Measurements from ENCODE around the gene SMAD4. TPM values are rescaled to one million over a fixed set of nuclear protein-coding genes. Genes with fewer than 3 reads are reported as not detected.
"Not testable (repeated sequence)": the region's sequence is repeated elsewhere in the genome, so short reads cannot be mapped to it uniquely, and the experiment has no call there.

SMAD4 gene
- total RNA-seq, 6 experiments from 2014 or later = 77.2 to 97.9 (median 84.0) TPM

- no peak for TF ChIP-seq CTCF (IDR thresholded peaks at IDR 0.05)
- no peaks in the 10 kb centered on the region for H3K27me3 Mint-ChIP-seq (ENCODE audit: insufficient read depth)
- peaks cover 15% of the 10 kb centered on the region for H3K9me3 Mint-ChIP-seq
These were observed 62.1 kb downstream of the SMAD4 start for GRCh38 chr18:51092117-51092516.

GRCh38 chr18:51092967-51093366 is 63.0 kb downstream of the SMAD4 start:
- not testable (repeated sequence) for H3K4me1 Mint-ChIP-seq (ENCODE audit: low read depth); H3K4me3 Mint-ChIP-seq; H3K9me3 Mint-ChIP-seq; H3K27ac Mint-ChIP-seq; DNase-seq; H3K36me3 Mint-ChIP-seq (ENCODE audit: low read depth); H3K27me3 Mint-ChIP-seq (ENCODE audit: insufficient read depth)

More at GRCh38 chr18:51092117-51092516, 62.1 kb downstream of the SMAD4 start:
- H3K4me3 Mint-ChIP-seq = no peak overlapping the region
- DNase-seq = no peak
- H3K4me1 Mint-ChIP-seq (ENCODE audit: low read depth) = no peaks in the 10 kb centered on the region
- no peak overlapping the region for H3K27ac Mint-ChIP-seq
- H3K36me3 Mint-ChIP-seq (ENCODE audit: low read depth) = peaks cover 16% of the 10 kb centered on the region

DNA sequence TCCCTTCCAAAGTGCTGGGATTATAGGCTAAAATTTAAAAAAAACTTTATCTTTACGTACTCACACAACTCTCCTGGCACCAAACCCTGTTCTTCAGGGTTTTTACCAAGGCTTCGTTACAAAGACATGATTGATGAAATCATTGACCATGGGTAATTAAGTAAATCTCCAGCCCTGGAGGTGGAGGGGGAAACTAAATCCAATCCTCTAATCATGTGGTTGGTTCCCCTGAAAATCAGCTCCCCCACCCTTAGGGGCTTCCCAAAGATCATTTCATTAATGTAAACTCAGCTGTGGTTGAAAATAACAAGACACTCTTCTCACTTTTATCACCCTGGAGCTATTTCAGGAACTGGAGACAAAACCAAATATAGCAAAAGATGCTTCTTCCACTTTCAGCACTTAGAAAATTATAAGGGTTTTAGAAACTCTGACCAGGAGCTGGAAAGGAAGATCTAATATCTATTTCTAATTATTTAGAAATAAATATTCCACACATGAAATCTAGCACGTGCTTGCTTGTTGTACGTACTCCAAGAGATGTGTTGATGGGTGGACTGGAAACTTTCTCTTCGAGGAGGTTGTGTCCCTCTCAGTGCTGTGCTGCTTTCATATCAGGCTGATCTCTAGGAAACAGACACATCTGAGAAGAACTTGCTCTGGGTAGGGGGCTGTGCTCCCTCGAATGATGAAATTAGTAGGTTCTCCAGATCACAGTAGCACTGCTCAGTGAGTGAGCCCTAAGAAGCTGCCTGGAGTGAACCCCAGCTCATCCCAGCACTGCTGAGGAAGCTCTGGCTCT is 67.2 kb downstream of the SMAD4 start:
- DNase-seq = no peak
- TF ChIP-seq CTCF (IDR thresholded peaks at IDR 0.05) = no peak
- H3K27me3 Mint-ChIP-seq (ENCODE audit: insufficient read depth) = no peaks in the 10 kb centered on the region
- H3K4me1 Mint-ChIP-seq (ENCODE audit: low read depth) = no peaks in the 10 kb centered on the region
- H3K27ac Mint-ChIP-seq = no peak overlapping the region
- no peaks in the 10 kb centered on the region; the same call in 1 of the 2 replicates for H3K9me3 Mint-ChIP-seq
- no peaks in the 10 kb centered on the region for H3K36me3 Mint-ChIP-seq (ENCODE audit: low read depth)
- H3K4me3 Mint-ChIP-seq = no peak overlapping the region

DNA sequence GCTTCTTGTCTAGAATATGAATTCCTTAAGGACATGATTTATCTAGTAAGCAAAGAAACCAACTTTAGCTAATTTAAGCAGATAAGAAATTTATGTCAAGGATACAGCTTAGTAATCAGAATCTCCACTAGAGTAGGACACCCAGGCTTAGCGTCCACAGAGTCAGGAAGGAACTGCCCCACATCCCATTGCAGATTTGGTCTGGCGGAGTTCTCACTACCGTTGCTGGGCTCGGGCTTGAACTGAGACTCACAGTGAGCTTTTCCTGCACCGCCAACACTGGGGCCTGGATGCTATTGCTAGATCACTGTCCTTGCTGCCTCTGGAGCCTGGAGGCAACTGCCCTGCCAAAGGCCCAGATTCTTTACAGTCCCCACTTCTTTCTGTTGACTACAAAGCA is 68.1 kb downstream of the SMAD4 start:
- Mint-ChIP-seq H3K27ac (no peak overlapping the region), H3K4me1 (ENCODE audit: low read depth) (no peaks in the 10 kb centered on the region), H3K36me3 (ENCODE audit: low read depth) (no peaks in the 10 kb centered on the region), H3K4me3 (no peak overlapping the region), H3K9me3 (no peaks in the 10 kb centered on the region; the same call in 1 of the 2 replicates), H3K27me3 (ENCODE audit: insufficient read depth) (no peaks in the 10 kb centered on the region)
- no peak for DNase-seq
- TF ChIP-seq CTCF (IDR thresholded peaks at IDR 0.05) = no peak

DNA sequence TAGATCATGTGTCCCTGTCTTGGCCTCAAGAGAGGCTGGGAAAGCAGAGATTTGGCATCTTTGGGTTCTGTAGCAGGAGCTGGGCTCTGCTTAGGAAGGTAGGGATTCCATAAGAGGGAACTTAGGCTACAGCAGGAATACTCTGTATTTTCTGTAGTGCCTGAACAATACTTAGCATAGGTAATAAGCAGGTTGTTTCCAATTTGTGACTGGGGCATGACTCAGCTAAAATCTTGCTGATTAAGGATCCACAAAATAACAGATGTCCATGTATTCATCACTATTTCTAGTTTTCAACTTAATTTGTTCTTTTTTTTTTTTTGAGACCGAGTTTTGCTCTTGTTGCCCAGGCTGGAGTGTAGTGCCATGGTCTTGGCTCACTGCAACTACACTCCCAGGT is 68.5 kb downstream of the SMAD4 start:
- DNase-seq = no peak
- H3K27me3 Mint-ChIP-seq (ENCODE audit: insufficient read depth) = no peaks in the 10 kb centered on the region
- no peak for TF ChIP-seq CTCF (IDR thresholded peaks at IDR 0.05)
- H3K27ac Mint-ChIP-seq = no peak overlapping the region
- H3K4me1 Mint-ChIP-seq (ENCODE audit: low read depth) = no peaks in the 10 kb centered on the region
- H3K36me3 Mint-ChIP-seq (ENCODE audit: low read depth) = no peaks in the 10 kb centered on the region
- H3K4me3 Mint-ChIP-seq = no peak overlapping the region
- no peaks in the 10 kb centered on the region; the same call in 1 of the 2 replicates for H3K9me3 Mint-ChIP-seq

GRCh38 chr18:51100385-51101120 is 70.5 kb downstream of the SMAD4 start:
- no peak for TF ChIP-seq CTCF (IDR thresholded peaks at IDR 0.05)
- DNase-seq = no peak
- Mint-ChIP-seq H3K27ac (no peak overlapping the region), H3K27me3 (ENCODE audit: insufficient read depth) (no peaks in the 10 kb centered on the region), H3K9me3 (no peaks in the 10 kb centered on the region), H3K4me3 (no peak overlapping the region), H3K36me3 (ENCODE audit: low read depth) (no peaks in the 10 kb centered on the region), H3K4me1 (ENCODE audit: low read depth) (no peaks in the 10 kb centered on the region)
